D341Med (cell line): ENCODE measurements around the gene MRTFA.

Source experiments
- DNase-seq: peaks from one replicate; pipeline ENCODE4 v3.0.0; 2012; ENCODE audit warnings: low spot score

The MRTFA gene

GRCh38 chr22:40463017-40463631, 173.4 kb downstream of the MRTFA start:
- no peak for DNase-seq

GRCh38 chr22:40462195-40462984, 174.1 kb downstream of the MRTFA start:
- DNase-seq: no peak

- DNase-seq: no peak
Measured at GRCh38 chr22:40453671-40454070, 182.8 kb downstream of the MRTFA start.

GRCh38 chr22:40452730-40453487, 183.6 kb downstream of the MRTFA start:
- DNase-seq: no peak

GRCh38 chr22:40451210-40451609, 185.3 kb downstream of the MRTFA start:
- no peak for DNase-seq

GRCh38 chr22:40450616-40451015, 185.9 kb downstream of the MRTFA start:
- DNase-seq: no peak

- DNase-seq: no peak
Measured at GRCh38 chr22:40449676-40450035, 186.9 kb downstream of the MRTFA start.

GRCh38 chr22:40446203-40446602, 190.3 kb downstream of the MRTFA start:
- DNase-seq: no peak

GRCh38 chr22:40444178-40444831, 192.2 kb downstream of the MRTFA start:
- DNase-seq: no peak

GRCh38 chr22:40443732-40444131, 192.8 kb downstream of the MRTFA start:
- DNase-seq: no peak

- DNase-seq: no peak
Measured at GRCh38 chr22:40441761-40442390, 194.6 kb downstream of the MRTFA start.

GRCh38 chr22:40436505-40437431, 199.8 kb downstream of the MRTFA start:
- DNase-seq: peak; percentile 62

GRCh38 chr22:40434745-40435144, 201.8 kb downstream of the MRTFA start:
- no peak for DNase-seq

GRCh38 chr22:40434106-40434505, 202.4 kb downstream of the MRTFA start:
- DNase-seq: no peak

- no peak for DNase-seq
Measured at GRCh38 chr22:40433416-40434090, 203.0 kb downstream of the MRTFA start.

- no peak for DNase-seq
Measured at GRCh38 chr22:40432625-40433024, 203.9 kb downstream of the MRTFA start.

- no peak for DNase-seq
Measured at GRCh38 chr22:40432157-40432556, 204.4 kb downstream of the MRTFA start.

GRCh38 chr22:40430991-40431390, 205.5 kb downstream of the MRTFA start:
- no peak for DNase-seq

- no peak for DNase-seq
Measured at GRCh38 chr22:40429481-40429880, 207.0 kb downstream of the MRTFA start.

- DNase-seq: no peak
Measured at GRCh38 chr22:40428796-40429195, 207.7 kb downstream of the MRTFA start.
